ENCODE data around the gene SLC25A21.

Gene SLC25A21

DNA sequence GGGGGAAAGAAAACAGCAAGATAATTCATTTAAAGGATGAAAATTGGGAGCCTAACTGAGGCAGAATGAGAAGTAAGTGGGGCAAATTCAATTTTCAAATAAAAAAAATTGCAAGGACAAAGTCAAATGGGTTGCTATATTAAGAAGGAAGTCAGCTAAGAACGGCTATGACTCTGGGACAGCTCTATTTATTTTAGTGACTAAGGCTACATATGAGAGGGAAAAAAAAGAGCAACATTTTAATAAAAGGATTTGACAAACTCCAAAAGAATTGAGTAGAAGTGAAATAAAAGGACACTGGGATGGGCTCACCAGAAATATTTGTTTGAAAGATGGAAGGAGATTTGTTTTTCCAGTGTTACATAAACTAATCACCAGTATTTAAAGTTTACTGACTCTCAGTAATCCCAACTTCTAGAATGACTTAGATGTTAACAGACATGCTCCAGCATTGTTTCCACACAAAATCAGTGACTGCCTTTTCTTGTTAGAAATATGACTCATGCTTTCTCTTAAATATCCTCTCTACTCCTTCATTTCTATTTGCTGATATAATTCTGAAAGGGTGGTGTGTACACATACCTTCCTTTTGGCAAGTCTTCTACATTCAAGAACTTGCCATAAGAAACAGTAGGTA is 198.5 kb downstream of the SLC25A21 start (continued):
- TF ChIP-seq POU6F1 (CRISPR knock-in tag; IDR thresholded peaks at IDR 0.05; ENCODE audit: borderline replicate concordance, low read depth) (no peak), ISL1 (CRISPR knock-in tag; IDR thresholded peaks at IDR 0.05) (no peak), ARNTL (CRISPR knock-in tag; IDR thresholded peaks at IDR 0.05; ENCODE audit: borderline replicate concordance, low read depth) (no peak), SNAI2 (CRISPR knock-in tag; IDR thresholded peaks at IDR 0.05) (no peak), TCF4 (CRISPR knock-in tag; IDR thresholded peaks at IDR 0.05; ENCODE audit: borderline replicate concordance) (no peak)

GRCh38 chr14:36971263-36971855 is 201.0 kb downstream of the SLC25A21 start:
- no peak for ATAC-seq
- no peak for TF ChIP-seq OSR1 (CRISPR knock-in tag; IDR thresholded peaks at IDR 0.05)
- no peak for TF ChIP-seq SNAI2 (CRISPR knock-in tag; IDR thresholded peaks at IDR 0.05)
- TF ChIP-seq BACH2 (CRISPR knock-in tag; IDR thresholded peaks at IDR 0.05; ENCODE audit: borderline replicate concordance) = no peak
- no peak for TF ChIP-seq GLIS3 (CRISPR knock-in tag; IDR thresholded peaks at IDR 0.05)
- TF ChIP-seq TOX (CRISPR knock-in tag; IDR thresholded peaks at IDR 0.05; ENCODE audit: borderline replicate concordance) = no peak
- TF ChIP-seq ZFP30 (CRISPR knock-in tag; IDR thresholded peaks at IDR 0.05) = no peak
- TF ChIP-seq RARB (CRISPR knock-in tag; IDR thresholded peaks at IDR 0.05) = no peak
- no peak for TF ChIP-seq PPARA (CRISPR knock-in tag; IDR thresholded peaks at IDR 0.05; ENCODE audit: borderline replicate concordance)
- TF ChIP-seq, protein P1, sequence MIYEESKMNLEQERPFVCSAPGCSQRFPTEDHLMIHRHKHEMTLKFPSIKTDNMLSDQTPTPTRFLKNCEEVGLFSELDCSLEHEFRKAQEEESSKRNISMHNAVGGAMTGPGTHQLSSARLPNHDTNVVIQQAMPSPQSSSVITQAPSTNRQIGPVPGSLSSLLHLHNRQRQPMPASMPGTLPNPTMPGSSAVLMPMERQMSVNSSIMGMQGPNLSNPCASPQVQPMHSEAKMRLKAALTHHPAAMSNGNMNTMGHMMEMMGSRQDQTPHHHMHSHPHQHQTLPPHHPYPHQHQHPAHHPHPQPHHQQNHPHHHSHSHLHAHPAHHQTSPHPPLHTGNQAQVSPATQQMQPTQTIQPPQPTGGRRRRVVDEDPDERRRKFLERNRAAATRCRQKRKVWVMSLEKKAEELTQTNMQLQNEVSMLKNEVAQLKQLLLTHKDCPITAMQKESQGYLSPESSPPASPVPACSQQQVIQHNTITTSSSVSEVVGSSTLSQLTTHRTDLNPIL (CRISPR knock-in tag; IDR thresholded peaks at IDR 0.05; ENCODE audit: low read depth) = no peak
- TF ChIP-seq, protein P2, sequence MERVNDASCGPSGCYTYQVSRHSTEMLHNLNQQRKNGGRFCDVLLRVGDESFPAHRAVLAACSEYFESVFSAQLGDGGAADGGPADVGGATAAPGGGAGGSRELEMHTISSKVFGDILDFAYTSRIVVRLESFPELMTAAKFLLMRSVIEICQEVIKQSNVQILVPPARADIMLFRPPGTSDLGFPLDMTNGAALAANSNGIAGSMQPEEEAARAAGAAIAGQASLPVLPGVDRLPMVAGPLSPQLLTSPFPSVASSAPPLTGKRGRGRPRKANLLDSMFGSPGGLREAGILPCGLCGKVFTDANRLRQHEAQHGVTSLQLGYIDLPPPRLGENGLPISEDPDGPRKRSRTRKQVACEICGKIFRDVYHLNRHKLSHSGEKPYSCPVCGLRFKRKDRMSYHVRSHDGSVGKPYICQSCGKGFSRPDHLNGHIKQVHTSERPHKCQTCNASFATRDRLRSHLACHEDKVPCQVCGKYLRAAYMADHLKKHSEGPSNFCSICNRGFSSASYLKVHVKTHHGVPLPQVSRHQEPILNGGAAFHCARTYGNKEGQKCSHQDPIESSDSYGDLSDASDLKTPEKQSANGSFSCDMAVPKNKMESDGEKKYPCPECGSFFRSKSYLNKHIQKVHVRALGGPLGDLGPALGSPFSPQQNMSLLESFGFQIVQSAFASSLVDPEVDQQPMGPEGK (CRISPR knock-in tag; IDR thresholded peaks at IDR 0.05; ENCODE audit: borderline replicate concordance) = no peak
- TF ChIP-seq ARNTL (CRISPR knock-in tag; IDR thresholded peaks at IDR 0.05; ENCODE audit: borderline replicate concordance, low read depth) = no peak
- TF ChIP-seq ISL1 (CRISPR knock-in tag; IDR thresholded peaks at IDR 0.05) = no peak
- no peak for TF ChIP-seq ZNF565 (CRISPR knock-in tag; conservative IDR thresholded peaks at IDR 0.05; ENCODE audit: low read depth)
- no peak for TF ChIP-seq ESRRG (CRISPR knock-in tag; IDR thresholded peaks at IDR 0.05)
- no peak for TF ChIP-seq POU6F1 (CRISPR knock-in tag; IDR thresholded peaks at IDR 0.05; ENCODE audit: borderline replicate concordance, low read depth)
- TF ChIP-seq CSRNP3 (CRISPR knock-in tag; IDR thresholded peaks at IDR 0.05) = no peak
- TF ChIP-seq ZNF70 (CRISPR knock-in tag; IDR thresholded peaks at IDR 0.05) = no peak
- TF ChIP-seq ZNF8 (CRISPR knock-in tag; IDR thresholded peaks at IDR 0.05) = no peak
- no peak for TF ChIP-seq CSDC2 (CRISPR knock-in tag; IDR thresholded peaks at IDR 0.05)
- no peak for TF ChIP-seq ZFP3 (CRISPR knock-in tag; IDR thresholded peaks at IDR 0.05)

DNA sequence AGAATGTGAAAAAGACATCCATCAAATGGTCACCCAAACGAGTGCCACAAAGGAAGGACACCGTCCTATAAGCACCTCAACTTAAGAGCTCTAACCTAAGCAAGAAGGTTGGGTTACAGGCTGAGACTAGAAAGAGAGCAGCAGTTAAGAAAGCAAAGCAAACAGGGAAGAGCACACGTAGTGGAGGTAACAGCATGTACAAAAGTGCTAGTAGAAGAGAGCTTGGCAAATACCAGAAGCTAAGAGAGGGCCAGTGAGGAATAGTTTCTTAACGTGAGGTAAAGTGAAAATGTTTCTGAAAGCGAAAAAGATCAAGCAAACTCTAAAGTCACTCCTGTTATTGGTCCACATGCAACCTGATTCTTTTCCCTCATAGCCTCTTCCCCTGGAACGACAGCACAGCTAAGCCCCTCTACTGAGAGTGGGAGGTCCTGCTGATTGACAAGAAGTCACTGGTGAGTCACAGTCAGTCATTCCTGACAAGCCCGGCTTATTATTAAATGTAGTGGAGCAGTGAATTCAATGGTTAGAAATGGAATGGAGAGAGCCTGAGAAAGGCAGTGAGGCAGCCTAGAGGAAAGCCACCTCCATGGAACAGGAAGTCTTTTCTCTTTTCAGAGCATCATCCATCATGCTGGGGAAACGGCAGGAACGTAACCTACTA is 204.4 kb downstream of the SLC25A21 start:
- TF ChIP-seq SNAI2 (CRISPR knock-in tag; IDR thresholded peaks at IDR 0.05) (no peak), ZNF70 (CRISPR knock-in tag; IDR thresholded peaks at IDR 0.05) (no peak), TSHZ2 (CRISPR knock-in tag; IDR thresholded peaks at IDR 0.05) (no peak)
- ATAC-seq = no peak
